ENCODE data around the gene PSMG3.

PSMG3 gene

DNA sequence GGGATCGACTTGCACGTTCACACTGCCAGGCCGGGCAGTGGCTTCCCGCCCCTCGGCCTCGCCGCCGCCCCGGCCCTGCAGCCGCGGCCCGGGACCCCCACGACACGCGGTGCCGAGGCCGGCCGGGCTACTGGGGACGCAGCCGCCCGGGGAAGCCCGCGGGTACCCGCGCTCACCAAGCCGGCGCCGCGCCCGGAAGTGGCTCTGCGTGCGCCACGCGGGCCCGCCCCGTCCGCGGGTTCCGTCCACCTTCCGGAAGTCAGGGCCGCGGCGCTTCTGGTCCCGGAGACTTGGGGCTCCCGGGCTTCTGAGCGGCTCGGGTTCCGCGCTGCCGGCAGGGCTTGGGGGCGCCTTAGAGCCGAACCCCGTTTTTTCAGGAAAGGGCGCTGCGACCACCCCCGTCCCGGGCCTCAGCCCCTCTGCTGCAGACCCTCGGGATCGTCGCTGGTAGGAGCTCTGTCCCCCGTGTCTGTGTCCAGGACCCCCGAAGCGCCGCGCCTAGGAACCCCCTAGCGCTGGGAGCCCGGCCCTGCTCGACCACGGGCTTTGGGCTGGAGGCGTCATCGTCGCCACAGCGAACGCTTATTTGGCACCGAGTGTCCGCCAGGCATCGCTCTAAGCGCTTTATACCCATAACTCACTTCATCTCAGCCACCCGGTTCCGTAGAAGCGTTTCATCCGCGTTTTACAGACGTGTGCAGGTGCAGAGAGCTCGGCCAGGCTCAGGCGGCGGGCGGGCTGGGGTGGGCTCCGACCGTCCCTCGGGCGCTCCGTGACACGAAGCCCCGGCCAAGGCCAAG lies at the start of gene PSMG3:
TSS of gene PSMG3 (minus strand) at position 200 of the 800 bp plus-strand sequence. CDS start 693 bp downstream, outside the sequence.
- TF ChIP-seq GATA2 (IDR thresholded peaks at IDR 0.05; ENCODE audit: low read depth, low read length) (no peak), GATA3 (IDR thresholded peaks at IDR 0.05; ENCODE audit: low read depth, low read length) (no peak)

DNA sequence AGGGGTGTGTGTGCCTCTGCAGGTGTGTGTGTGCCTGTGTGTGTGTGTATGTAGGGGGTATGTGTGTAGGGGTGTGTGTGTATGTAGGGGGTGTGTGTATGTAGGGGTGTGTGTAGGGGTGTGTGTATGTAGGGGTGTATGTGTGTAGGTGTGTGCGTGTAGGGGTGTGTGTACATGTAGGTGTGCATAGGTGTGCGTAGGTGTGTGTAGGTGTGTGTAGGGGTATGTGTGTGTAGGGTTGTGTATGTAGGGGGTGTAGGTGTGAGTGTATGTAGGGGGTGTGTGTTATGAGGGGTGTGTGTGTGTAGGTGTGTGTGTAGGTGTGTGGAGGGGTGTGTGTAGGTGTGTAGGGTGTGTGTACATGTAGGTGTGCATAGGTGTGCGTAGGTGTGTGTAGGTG lies 48.6 kb upstream of the PSMG3 start:
- TF ChIP-seq GATA2 (IDR thresholded peaks at IDR 0.05; ENCODE audit: low read depth, low read length) (no peak), GATA3 (IDR thresholded peaks at IDR 0.05; ENCODE audit: low read depth, low read length) (no peak)

DNA sequence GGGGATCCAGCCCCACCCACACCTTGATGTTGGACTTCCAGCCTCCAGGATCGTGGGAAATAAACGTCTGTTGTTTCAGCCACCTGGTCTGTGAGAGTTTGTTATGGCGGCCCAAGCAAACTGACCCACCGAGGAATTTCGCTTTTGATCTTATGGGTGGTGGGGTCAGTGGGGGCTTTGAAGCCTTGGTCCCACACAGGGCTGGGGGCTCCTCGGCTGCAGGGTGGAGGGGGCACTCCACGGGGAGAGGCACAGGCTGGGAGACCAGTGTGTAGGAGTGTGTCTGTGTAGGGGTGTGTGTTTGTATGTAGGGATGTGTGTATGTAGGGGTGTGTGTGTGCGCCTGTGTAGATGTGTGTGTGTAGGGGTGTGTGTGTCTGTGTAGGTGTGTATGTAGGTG lies 48.1 kb upstream of the PSMG3 start:
- TF ChIP-seq GATA2 (IDR thresholded peaks at IDR 0.05; ENCODE audit: low read depth, low read length) = no peak
- no peak for TF ChIP-seq GATA3 (IDR thresholded peaks at IDR 0.05; ENCODE audit: low read depth, low read length)

DNA sequence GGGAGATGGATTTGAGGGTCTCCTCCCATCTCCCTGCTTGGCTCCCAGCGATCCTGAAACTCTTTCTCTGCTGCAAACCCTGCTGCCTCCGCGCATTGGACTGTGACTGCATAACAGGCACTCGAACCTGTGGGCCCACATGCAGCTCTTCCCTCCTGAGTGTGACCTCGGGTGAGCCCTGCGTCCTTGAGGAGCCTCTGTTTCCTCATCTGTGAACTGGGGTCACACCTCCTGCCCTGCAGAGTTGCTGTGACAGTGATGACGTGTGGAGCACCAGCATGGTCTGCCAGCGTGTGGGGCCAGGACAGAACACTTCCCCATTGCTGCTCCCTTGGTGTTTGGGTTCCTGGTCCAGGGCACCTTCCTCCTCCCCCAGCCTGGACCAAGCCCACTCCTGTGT lies 46.9 kb upstream of the PSMG3 start:
- TF ChIP-seq GATA2 (IDR thresholded peaks at IDR 0.05; ENCODE audit: low read depth, low read length) = no peak
- no peak for TF ChIP-seq GATA3 (IDR thresholded peaks at IDR 0.05; ENCODE audit: low read depth, low read length)

DNA sequence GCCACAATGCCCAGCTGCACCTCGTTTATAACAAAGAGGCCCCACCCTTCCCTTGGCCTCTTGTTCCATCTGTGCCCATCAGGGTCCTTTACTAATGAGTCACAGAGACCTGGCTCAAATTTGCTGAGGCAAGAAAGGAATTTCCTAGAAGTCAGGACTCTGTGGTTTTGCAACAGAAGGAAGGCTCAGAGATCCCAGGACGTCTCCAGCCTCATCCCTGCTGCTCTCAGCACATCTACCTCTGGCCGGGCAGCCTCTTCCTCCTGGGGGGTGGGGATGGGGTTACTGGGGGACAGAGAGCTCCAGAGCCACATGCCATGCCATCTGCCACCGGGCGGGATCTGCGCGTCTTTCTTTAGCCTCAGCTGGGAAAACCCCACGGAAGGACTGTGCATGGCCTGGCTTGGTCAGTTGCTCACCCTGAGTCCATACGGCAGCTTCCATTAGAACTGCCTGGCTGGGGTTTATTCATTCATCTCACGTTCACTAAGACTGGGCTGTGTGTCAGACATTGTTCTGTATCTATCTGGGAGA lies 41.9 kb upstream of the PSMG3 start:
- TF ChIP-seq GATA3 (IDR thresholded peaks at IDR 0.05; ENCODE audit: low read depth, low read length) = no peak
- TF ChIP-seq GATA2 (IDR thresholded peaks at IDR 0.05; ENCODE audit: low read depth, low read length) = no peak

DNA sequence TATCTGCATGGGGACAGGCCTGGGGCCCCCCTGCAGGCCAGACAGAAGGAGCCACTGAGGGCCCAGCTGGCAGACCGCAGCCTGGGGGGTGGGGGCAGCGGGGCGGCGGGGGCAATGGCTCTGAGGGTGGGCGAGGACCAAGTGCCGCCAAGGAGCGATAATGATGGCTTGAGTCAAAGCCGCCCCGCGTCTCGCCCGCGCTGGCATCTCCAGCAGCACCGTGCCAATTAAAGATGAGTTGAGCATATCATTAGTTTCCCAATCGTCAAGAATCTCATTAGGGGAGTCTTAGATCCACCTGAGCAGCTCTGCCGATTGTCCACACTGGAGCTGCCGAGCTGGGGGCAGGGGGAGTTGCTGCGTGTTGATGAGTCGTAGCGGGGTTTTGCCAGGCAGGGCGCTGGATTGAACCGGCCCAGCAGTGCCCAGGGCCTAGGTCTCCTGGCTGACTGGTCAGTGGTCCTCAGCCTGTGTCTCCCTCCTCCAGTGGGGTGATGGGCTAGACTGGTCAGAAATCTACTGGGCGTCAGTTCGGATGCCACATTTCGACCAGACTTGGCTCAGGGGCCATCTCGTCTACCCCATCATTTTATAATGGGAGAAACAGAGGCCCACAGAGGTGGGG lies 41.0 kb upstream of the PSMG3 start:
- TF ChIP-seq GATA3 (IDR thresholded peaks at IDR 0.05; ENCODE audit: low read depth, low read length) (no peak), GATA2 (IDR thresholded peaks at IDR 0.05; ENCODE audit: low read depth, low read length) (no peak)

- TF ChIP-seq GATA3 (IDR thresholded peaks at IDR 0.05; ENCODE audit: low read depth, low read length) (no peak), GATA2 (IDR thresholded peaks at IDR 0.05; ENCODE audit: low read depth, low read length) (no peak)
Observed at GRCh38 chr7:1610013-1610677, 40.3 kb upstream of the PSMG3 start.

GRCh38 chr7:1609023-1609422 lies 39.2 kb upstream of the PSMG3 start:
- TF ChIP-seq GATA2 (IDR thresholded peaks at IDR 0.05; ENCODE audit: low read depth, low read length) (no peak), GATA3 (IDR thresholded peaks at IDR 0.05; ENCODE audit: low read depth, low read length) (no peak)

DNA sequence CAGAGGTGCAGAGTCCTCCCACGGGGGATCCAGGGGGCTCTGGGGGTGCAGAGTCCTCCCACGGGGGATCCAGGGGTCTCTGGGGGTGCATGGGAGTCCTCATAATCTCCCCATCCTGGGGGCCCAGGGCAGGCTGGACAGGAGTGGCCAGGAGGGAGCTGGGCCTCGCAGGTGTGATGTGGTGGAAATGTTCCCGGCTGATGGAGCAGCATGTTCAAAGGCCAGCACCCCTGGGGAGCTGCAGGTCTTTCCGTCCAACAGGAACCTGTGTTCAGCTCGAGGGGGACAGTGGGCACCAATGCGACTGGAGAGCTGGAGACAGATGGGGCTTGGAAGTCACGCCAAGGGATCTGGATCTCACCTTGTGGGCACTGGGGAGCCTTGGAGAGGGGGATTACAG lies 38.5 kb upstream of the PSMG3 start:
- no peak for TF ChIP-seq GATA2 (IDR thresholded peaks at IDR 0.05; ENCODE audit: low read depth, low read length)
- no peak for TF ChIP-seq GATA3 (IDR thresholded peaks at IDR 0.05; ENCODE audit: low read depth, low read length)

- TF ChIP-seq GATA2 (IDR thresholded peaks at IDR 0.05; ENCODE audit: low read depth, low read length) = no peak
- TF ChIP-seq GATA3 (IDR thresholded peaks at IDR 0.05; ENCODE audit: low read depth, low read length) = no peak
Observed at GRCh38 chr7:1607696-1608095, 37.9 kb upstream of the PSMG3 start.

- TF ChIP-seq GATA2 (IDR thresholded peaks at IDR 0.05; ENCODE audit: low read depth, low read length) = no peak
- no peak for TF ChIP-seq GATA3 (IDR thresholded peaks at IDR 0.05; ENCODE audit: low read depth, low read length)
Observed at GRCh38 chr7:1607001-1607400, 37.2 kb upstream of the PSMG3 start.

- TF ChIP-seq GATA2 (IDR thresholded peaks at IDR 0.05; ENCODE audit: low read depth, low read length) = no peak
- TF ChIP-seq GATA3 (IDR thresholded peaks at IDR 0.05; ENCODE audit: low read depth, low read length) = no peak
Observed at GRCh38 chr7:1604383-1604782, 34.6 kb upstream of the PSMG3 start.

- TF ChIP-seq GATA2 (IDR thresholded peaks at IDR 0.05; ENCODE audit: low read depth, low read length) (no peak), GATA3 (IDR thresholded peaks at IDR 0.05; ENCODE audit: low read depth, low read length) (no peak)
Observed at GRCh38 chr7:1603346-1604225, 33.8 kb upstream of the PSMG3 start.

All from SH-SY5Y (cell line).